Vagina (tissue), 2 donors: ENCODE measurements around the gene LTB4R. TPM values are rescaled to one million over a fixed set of nuclear protein-coding genes. Genes with fewer than 3 reads are reported as not detected.

Source experiments
- DNase-seq, 2 donors: peaks; one replicate each; pipeline ENCODE4 v3.0.0-alpha.2; 2017; ENCODE audit errors: extremely low spot score in 2 of 2
- H3K27ac ChIP-seq: fragments of 200-600 bp; sonication (generic); one replicate; pipeline ENCODE4 v1.5.1; 2019
- H3K27me3 ChIP-seq: fragments of 200-600 bp; sonication (generic); one replicate; pipeline ENCODE4 v1.5.1; 2019
- H3K36me3 ChIP-seq, 2 donors: fragments of 200-600 bp; sonication (generic); one replicate each; pipeline ENCODE4 v1.5.1; 2017 to 2019
- H3K4me1 ChIP-seq: fragments of 200-600 bp; sonication (generic); one replicate; pipeline ENCODE4 v1.5.1; 2019
- H3K4me3 ChIP-seq, 2 donors: fragments of 200-600 bp; sonication (generic); 1 replicate in 1 of 2; 2 replicates in 1 of 2; pipeline ENCODE4 v1.5.1; 2016 to 2019
- H3K9me3 ChIP-seq: fragments of 200-600 bp; sonication (generic); one replicate; pipeline ENCODE4 v1.5.1; 2019
- CTCF ChIP-seq, 3 experiments: fragments of 450-650 bp in 2 of 3; fragments of 200-600 bp in 1 of 3; sonication (generic) in 1 of 3; IDR thresholded peaks; one replicate each; pipeline ENCODE4 v1.5.1; 2017 to 2019; ENCODE audit warnings: antibody characterized with exemption in 3 of 3, mild to moderate bottlenecking in 2 of 3, moderate library complexity in 2 of 3
- POLR2A ChIP-seq, 2 donors: fragments of 450-650 bp; IDR thresholded peaks; one replicate each; pipeline ENCODE4 v1.6.1; 2017; ENCODE audit warnings: antibody characterized with exemption in 2 of 2, mild to moderate bottlenecking in 2 of 2, moderate library complexity in 2 of 2
- POLR2AphosphoS5 ChIP-seq, 2 donors: sonication (generic); formaldehyde crosslinking; IDR thresholded peaks; one replicate each; pipeline ENCODE4 v1.9.0; 2017; ENCODE audit warnings: antibody characterized with exemption in 2 of 2, mild to moderate bottlenecking in 2 of 2, low read depth in 1 of 2; ENCODE audit not compliant: insufficient read depth in 1 of 2
- intact Hi-C: fragments of 100-400 bp; cut with DNase I; formaldehyde crosslinking; loops from one replicate; pipeline ENCODE4 v1.15.1; 2023
- total RNA-seq: library from RNA; depleted of rRNA; stranded (reverse); fragments of >200 nt; gene quantifications from one replicate; pipeline ENCODE4 v1.2.3, GENCODE V29; 2016

The LTB4R gene
- total RNA-seq, 1 donor from 2014 or later, result 35.1 TPM

- H3K27ac ChIP-seq, result peak within 1 kb of the TSS; percentile 52
- intact Hi-C loops, result no loop called here
- H3K9me3 ChIP-seq, result no peaks in the 10 kb centered on the region
- no peaks in the 10 kb centered on the region for H3K27me3 ChIP-seq
- DNase-seq, result no peak
- TF ChIP-seq POLR2AphosphoS5 (IDR thresholded peaks at IDR 0.05; ENCODE audit: insufficient read depth in 1 of 2, low read depth in 1 of 2) (peak in 1 of 2 donors; percentile 67), POLR2A (IDR thresholded peaks at IDR 0.05) (no peak), CTCF (IDR thresholded peaks at IDR 0.05) (no peak)
- H3K4me1 ChIP-seq, result peaks cover 37% of the 10 kb centered on the region
- peak within 1 kb of the TSS; percentile 57 for H3K4me3 ChIP-seq
- peaks cover 0 to 9% of the 10 kb centered on the region in 2 donors for H3K36me3 ChIP-seq
Observed at GRCh38 chr14:24339284-24340151, 28.2 kb downstream of the LTB4R start, which contains the start of gene RIPK3. Gene RIPK3, minus strand, starts transcription at chr14:24339991. Its CDS starts 165 bp downstream, at chr14:24339826.

- Histone ChIP-seq H3K4me3 (no peak overlapping the region), H3K27ac (no peak overlapping the region), H3K27me3 (no peaks in the 10 kb centered on the region), H3K4me1 (peaks cover 28% of the 10 kb centered on the region), H3K9me3 (no peaks in the 10 kb centered on the region), H3K36me3 (peaks cover 0 to 9% of the 10 kb centered on the region in 2 donors)
- TF ChIP-seq POLR2AphosphoS5 (IDR thresholded peaks at IDR 0.05; ENCODE audit: insufficient read depth in 1 of 2, low read depth in 1 of 2) (no peak), CTCF (IDR thresholded peaks at IDR 0.05) (no peak), POLR2A (IDR thresholded peaks at IDR 0.05) (no peak)
- DNase-seq, result no peak
- intact Hi-C loops, result no loop called here
Observed at GRCh38 chr14:24340606-24341005, 29.3 kb downstream of the LTB4R start.

GRCh38 chr14:24342889-24343288 lies 31.6 kb downstream of the LTB4R start:
- DNase-seq, result no peak
- TF ChIP-seq POLR2AphosphoS5 (IDR thresholded peaks at IDR 0.05; ENCODE audit: insufficient read depth in 1 of 2, low read depth in 1 of 2), result no peak
- H3K4me1 ChIP-seq, result peaks cover 15% of the 10 kb centered on the region
- no peak overlapping the region for H3K27ac ChIP-seq
- H3K36me3 ChIP-seq, result peaks cover 0 to 5% of the 10 kb centered on the region in 2 donors
- no peak overlapping the region for H3K4me3 ChIP-seq
- H3K27me3 ChIP-seq, result no peaks in the 10 kb centered on the region
- intact Hi-C loops, result no loop called here
- H3K9me3 ChIP-seq, result no peaks in the 10 kb centered on the region

- peaks cover 4% of the 10 kb centered on the region for H3K4me1 ChIP-seq
- intact Hi-C loops, result no loop called here
- H3K27ac ChIP-seq, result no peak overlapping the region
- H3K4me3 ChIP-seq, result no peak overlapping the region
- DNase-seq, result no peak
- TF ChIP-seq POLR2AphosphoS5 (IDR thresholded peaks at IDR 0.05; ENCODE audit: insufficient read depth in 1 of 2, low read depth in 1 of 2) (no peak), CTCF (IDR thresholded peaks at IDR 0.05) (no peak), POLR2A (IDR thresholded peaks at IDR 0.05) (no peak)
- H3K27me3 ChIP-seq, result no peaks in the 10 kb centered on the region
- H3K36me3 ChIP-seq, result no peaks in the 10 kb centered on the region
- no peaks in the 10 kb centered on the region for H3K9me3 ChIP-seq
Observed at GRCh38 chr14:24343795-24344660, 32.7 kb downstream of the LTB4R start.

- H3K9me3 ChIP-seq, result no peaks in the 10 kb centered on the region
- H3K27me3 ChIP-seq, result no peaks in the 10 kb centered on the region
- DNase-seq, result no peak
- H3K4me1 ChIP-seq, result no peaks in the 10 kb centered on the region
- TF ChIP-seq CTCF (IDR thresholded peaks at IDR 0.05) (no peak), POLR2A (IDR thresholded peaks at IDR 0.05) (no peak), POLR2AphosphoS5 (IDR thresholded peaks at IDR 0.05; ENCODE audit: insufficient read depth in 1 of 2, low read depth in 1 of 2) (no peak)
- intact Hi-C loops, result no loop called here
- no peak overlapping the region for H3K4me3 ChIP-seq
- H3K27ac ChIP-seq, result no peak overlapping the region
- H3K36me3 ChIP-seq, result no peaks in the 10 kb centered on the region
Observed at GRCh38 chr14:24347134-24347533, 35.8 kb downstream of the LTB4R start.
